Type B pancreatic cell (in vitro differentiated cells): ENCODE data around the gene TTF1. TPM values are rescaled to one million over a fixed set of nuclear protein-coding genes. Genes with fewer than 3 reads are reported as not detected.

Experiments
- DNase-seq: peaks from one replicate; pipeline ENCODE4 v3.0.0; 2021; ENCODE audit warnings: mixed read lengths; ENCODE audit not compliant: unreplicated experiment; ENCODE audit errors: extremely low spot score
- H3K27ac Mint-ChIP-seq: 2 replicates; pipeline ENCODE4 v1.8.0; 2021; ENCODE audit warnings: mild to moderate bottlenecking, mixed read lengths
- H3K27me3 Mint-ChIP-seq: 2 replicates; pipeline ENCODE4 v1.8.0; 2021; ENCODE audit warnings: mixed read lengths
- H3K36me3 Mint-ChIP-seq: 2 replicates; pipeline ENCODE4 v1.8.0; 2021; ENCODE audit warnings: mixed read lengths
- H3K4me1 Mint-ChIP-seq: one replicate; pipeline ENCODE4 v1.8.0; 2021; ENCODE audit warnings: mixed read lengths; ENCODE audit not compliant: unreplicated experiment
- H3K4me3 Mint-ChIP-seq: 2 replicates; pipeline ENCODE4 v1.8.0; 2021; ENCODE audit warnings: mild to moderate bottlenecking, mixed read lengths
- H3K9me3 Mint-ChIP-seq: 2 replicates; pipeline ENCODE4 v1.8.0; 2021; ENCODE audit warnings: mixed read lengths
- CTCF ChIP-seq: fragments of 200-600 bp; sonication (generic); conservative IDR thresholded peaks from 2 replicates; pipeline ENCODE4 v1.5.0; 2021; ENCODE audit warnings: antibody characterized with exemption, mild to moderate bottlenecking
- total RNA-seq: library from RNA; stranded (reverse); gene quantifications from 2 replicates; pipeline ENCODE4 v1.2.1, GENCODE V29; 2021; ENCODE audit warnings: low replicate concordance

TTF1 gene
- total RNA-seq, 1 donor from 2014 or later, result 18.6 TPM

- Mint-ChIP-seq H3K4me3 (no peak overlapping the region), H3K9me3 (no peaks in the 10 kb centered on the region), H3K4me1 (peaks cover 11% of the 10 kb centered on the region), H3K27ac (no peak overlapping the region), H3K36me3 (no peaks in the 10 kb centered on the region), H3K27me3 (peaks cover 95% of the 10 kb centered on the region)
- TF ChIP-seq CTCF, result no peak
- no peak for DNase-seq
Observed at GRCh38 chr9:132422574-132422973, 15.9 kb upstream of the TTF1 start.

- Mint-ChIP-seq H3K9me3 (no peaks in the 10 kb centered on the region), H3K36me3 (no peaks in the 10 kb centered on the region), H3K27me3 (peaks cover 94% of the 10 kb centered on the region), H3K27ac (no peak overlapping the region), H3K4me1 (peaks cover 4% of the 10 kb centered on the region), H3K4me3 (no peak overlapping the region)
- no peak for TF ChIP-seq CTCF
- DNase-seq, result no peak
Observed at GRCh38 chr9:132418726-132419363, 12.2 kb upstream of the TTF1 start.

DNA sequence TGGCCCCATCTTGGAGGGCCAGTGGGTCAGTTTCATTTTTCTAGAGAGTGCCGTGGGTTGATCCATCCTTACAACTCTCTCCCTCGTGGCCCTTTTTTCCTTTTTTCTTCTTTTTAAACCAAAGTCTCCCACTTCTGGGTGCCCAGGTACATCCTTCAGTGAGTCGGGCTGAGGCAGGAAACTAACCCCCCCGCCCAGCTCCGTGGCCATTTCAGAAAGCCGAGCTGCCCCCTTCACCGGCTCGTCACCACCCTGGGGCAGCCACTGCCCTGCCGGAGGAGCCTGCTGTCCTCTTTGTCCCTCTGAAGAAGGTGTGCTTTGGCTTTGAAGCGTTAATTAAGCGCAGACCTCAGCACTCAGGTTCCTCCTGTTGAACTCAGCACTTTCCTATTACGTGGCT, 8.5 kb upstream of the TTF1 start:
- Mint-ChIP-seq H3K27ac (no peak overlapping the region), H3K4me1 (peaks cover 6% of the 10 kb centered on the region), H3K9me3 (no peaks in the 10 kb centered on the region), H3K36me3 (no peaks in the 10 kb centered on the region), H3K4me3 (no peak overlapping the region), H3K27me3 (peaks cover 96% of the 10 kb centered on the region)
- no peak for DNase-seq
- no peak for TF ChIP-seq CTCF

DNA sequence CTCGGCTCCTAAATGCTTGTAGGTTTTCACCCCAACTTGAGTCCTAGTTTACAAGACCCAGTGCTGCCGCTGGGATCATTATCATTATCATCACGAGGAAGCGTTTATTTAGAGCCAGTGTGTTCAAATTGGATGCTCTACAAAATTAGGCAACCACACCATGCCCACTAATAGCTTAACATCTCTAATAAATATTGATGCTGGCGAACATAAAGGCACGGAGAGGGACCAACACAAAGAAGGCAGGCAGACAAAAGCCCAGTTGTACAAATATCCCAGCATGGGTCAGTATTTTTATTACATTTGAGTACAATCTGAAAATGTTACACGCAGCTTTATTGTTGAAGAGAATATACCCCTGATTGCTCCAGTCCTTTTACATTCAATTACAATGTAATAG, 8.1 kb upstream of the TTF1 start:
- Mint-ChIP-seq H3K27me3 (peaks cover 93% of the 10 kb centered on the region), H3K9me3 (no peaks in the 10 kb centered on the region), H3K4me1 (peaks cover 6% of the 10 kb centered on the region), H3K27ac (no peak overlapping the region), H3K36me3 (no peaks in the 10 kb centered on the region), H3K4me3 (no peak overlapping the region)
- no peak for TF ChIP-seq CTCF
- DNase-seq, result no peak

GRCh38 chr9:132413926-132414325, 7.3 kb upstream of the TTF1 start:
- H3K4me1 Mint-ChIP-seq, result peaks cover 10% of the 10 kb centered on the region
- no peak overlapping the region for H3K4me3 Mint-ChIP-seq

More at GRCh38 chr9:132413926-132414325, 7.3 kb upstream of the TTF1 start:
- Mint-ChIP-seq H3K27me3 (peaks cover 92% of the 10 kb centered on the region), H3K27ac (no peak overlapping the region), H3K9me3 (no peaks in the 10 kb centered on the region), H3K36me3 (no peaks in the 10 kb centered on the region)
- no peak for DNase-seq
- no peak for TF ChIP-seq CTCF
